SIG-M5 treated with dmso at 0.1 percent for 504 hours (cell line): ENCODE measurements around the gene KRT26.
A peak's percentile ranks its signal among the peaks of the same experiment; 100 is the strongest.
"Not testable (repeated sequence)": the region's sequence is repeated elsewhere in the genome, so short reads cannot be mapped to it uniquely, and the experiment has no call there.

Experiments used
- DNase-seq: peaks from one replicate; lab custom pipeline; 2025; ENCODE audit not compliant: unreplicated experiment; lab: John Stamatoyannopoulos, UW

The KRT26 gene, protein sequence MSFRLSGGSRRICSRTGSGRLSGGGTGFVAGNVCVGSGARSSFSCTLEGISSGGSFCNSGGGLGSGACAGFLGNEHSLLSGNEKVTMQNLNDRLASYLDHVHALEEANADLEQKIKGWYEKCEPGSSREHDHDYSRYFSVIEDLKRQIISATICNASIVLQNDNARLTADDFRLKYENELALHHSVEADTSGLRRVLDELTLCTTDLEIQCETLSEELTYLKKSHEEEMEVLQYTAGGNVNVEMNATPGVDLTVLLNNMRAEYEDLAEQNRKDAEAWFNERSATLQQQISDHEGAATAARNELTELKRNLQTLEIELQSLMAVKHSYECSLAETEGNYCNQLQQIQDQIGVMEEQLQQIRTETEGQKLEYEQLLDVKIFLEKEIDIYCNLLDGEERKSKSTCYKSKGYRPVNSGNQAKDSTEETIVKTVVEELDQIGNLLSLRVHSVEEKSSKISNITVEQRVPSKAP

GRCh38 chr17:40772101-40772500 lies at the start of gene KRT26:
TSS of gene KRT26 (minus strand) at chr17:40772201. CDS start at chr17:40772113, 88 bp downstream.
- DNase-seq, result no peak

- DNase-seq, result no peak
These were observed 49.5 kb upstream of the KRT26 start for GRCh38 chr17:40821536-40821935.

GRCh38 chr17:40820228-40820838 lies 48.3 kb upstream of the KRT26 start:
- no peak for DNase-seq

DNA sequence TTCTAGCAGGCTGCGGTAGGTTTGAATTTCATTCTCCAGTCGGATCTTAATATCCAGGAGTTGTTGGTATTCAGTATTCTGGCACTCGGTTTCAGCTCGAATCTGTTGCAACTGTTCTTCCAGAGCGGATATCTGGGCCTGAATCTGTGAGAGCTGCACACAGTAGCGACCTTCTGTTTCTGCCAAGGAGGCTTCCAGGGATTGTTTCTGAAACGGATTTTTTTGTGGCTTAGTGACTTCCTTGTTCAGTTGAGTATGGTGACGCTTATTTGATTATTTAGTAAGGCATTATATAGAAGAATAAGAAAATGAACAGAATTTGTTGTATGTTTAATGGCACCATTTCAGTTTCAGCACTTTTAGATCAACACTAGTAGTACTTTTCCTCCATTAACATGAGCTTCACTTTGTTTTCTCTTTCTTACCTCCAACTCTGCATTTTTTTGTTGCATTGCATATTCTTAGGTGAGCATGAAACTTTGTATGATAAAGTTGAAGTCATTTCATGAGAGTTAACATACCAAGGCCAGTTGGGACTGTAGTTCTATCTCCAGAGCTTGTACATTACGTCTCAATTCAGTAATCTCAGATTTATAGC lies 47.6 kb upstream of the KRT26 start:
- DNase-seq, result no peak

DNA sequence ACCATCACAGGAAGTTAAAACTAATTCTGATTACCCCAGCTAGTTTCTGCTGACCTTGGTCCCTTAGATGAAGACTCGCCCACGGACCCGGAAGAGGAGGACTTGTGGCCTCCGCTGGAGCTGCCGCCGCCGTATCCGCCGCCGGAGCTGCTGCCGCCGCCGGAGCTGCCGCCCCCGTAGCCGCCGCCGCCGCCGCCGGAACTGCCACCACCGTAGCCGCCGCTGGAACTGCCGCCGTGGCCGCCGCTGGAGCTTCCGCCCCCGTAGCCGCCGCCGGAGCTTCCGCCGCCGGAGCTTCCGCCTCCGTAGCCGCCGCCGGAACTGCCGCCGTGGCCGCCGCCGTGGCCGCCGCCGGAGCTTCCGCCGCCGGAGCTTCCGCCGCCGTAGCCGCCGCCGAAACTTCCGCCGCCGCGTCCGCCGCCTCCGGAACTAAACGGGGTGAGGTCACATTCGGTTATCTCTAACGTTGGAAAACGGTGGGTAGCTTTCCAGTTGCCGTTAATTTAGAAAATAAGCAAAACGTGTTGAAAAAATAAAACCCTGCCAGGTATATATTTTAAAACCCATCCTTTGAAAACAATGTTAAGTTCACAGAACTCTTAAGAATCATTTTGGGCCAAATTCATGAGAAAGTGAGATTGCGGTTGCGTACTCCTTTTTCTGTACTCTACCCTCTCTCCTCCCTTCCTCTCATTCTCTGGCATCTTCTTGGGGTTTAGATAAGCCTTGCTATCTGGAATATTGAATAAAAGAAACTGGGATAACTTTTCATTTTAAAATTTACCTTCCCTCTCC lies 46.9 kb upstream of the KRT26 start:
- DNase-seq, result peak; percentile 68

DNA sequence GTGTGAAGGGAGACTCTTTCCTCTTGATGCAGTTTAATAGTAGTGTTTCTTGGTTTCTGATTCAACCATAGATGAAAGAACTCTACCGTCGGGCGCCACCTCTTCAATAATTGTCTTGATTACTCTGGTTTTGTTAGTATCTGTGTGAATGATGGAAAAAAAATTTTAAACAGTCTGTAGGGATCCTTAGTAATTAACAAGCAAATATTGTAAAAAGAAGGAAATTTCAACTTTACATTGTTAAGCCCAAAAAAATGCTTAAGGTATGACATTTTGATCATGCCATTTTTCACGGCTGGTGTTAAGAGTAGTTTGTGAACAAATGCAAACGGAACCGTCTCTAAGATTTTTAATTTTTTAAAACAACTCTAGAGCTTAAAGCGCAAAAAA lies 46.3 kb upstream of the KRT26 start:
- DNase-seq, result no peak

- DNase-seq, result no peak
These were observed 45.2 kb upstream of the KRT26 start for GRCh38 chr17:40817103-40817682.

- DNase-seq, result no peak
These were observed 44.6 kb upstream of the KRT26 start for GRCh38 chr17:40816569-40816968.

- no peak for DNase-seq
These were observed 43.4 kb upstream of the KRT26 start for GRCh38 chr17:40815381-40815780.

DNA sequence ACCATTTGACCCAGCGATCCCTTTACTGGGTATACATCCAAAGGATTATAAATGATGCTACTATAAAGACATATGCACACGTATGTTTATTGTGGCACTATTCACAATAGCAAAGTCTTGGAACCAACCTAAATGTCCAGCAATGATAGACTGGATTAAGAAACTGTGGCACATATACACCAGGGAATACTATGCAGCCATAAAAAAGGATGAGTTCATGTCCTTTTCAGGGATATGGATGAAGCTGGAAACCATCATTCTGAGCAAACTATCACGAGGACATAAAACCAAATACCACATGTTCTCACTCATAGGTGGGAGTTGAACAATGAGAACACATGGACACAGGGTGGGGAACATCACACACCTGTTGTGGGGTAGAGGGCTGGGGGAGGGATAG lies 42.7 kb upstream of the KRT26 start:
- DNase-seq, result not testable (repeated sequence)

GRCh38 chr17:40813804-40814203 lies 41.8 kb upstream of the KRT26 start:
- DNase-seq, result no peak

DNA sequence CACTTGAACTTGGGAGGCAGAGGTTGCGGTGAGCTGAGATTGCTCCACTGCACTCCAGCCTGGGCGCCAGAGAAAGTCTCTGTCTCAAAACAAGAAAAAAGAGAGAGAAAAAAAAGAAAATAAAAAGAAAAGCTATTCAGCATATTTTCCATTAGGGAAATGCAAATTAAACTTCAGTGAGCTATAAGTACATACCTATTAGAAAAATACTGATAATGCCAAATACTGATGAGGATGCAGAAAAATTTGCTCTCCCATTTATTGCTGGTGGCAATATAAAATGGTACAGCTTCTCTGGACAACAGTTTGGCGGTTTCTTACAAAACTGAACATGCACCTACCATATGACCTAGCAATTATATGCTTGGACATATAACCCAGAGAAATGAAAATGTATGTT lies 40.6 kb upstream of the KRT26 start:
- DNase-seq, result no peak

DNA sequence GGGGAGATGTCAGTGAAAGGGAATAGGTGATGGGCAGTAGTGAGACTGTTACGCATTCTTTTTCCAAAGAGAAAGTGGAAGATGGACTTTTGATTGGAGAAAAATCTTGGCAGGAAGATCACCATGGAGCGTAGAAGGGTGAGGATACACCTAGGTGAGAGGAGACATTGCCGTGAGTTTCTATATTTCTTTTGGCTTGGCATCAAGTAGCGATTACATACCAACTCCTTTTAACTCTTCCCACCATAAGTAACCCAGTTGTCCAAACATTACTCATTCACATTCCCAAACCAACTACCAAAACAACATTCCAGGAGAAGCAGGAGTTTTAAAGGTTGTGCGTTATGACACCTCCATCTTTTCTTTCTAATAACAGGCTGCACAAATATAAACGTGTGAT lies 38.5 kb upstream of the KRT26 start:
- peak; percentile 100 for DNase-seq

DNA sequence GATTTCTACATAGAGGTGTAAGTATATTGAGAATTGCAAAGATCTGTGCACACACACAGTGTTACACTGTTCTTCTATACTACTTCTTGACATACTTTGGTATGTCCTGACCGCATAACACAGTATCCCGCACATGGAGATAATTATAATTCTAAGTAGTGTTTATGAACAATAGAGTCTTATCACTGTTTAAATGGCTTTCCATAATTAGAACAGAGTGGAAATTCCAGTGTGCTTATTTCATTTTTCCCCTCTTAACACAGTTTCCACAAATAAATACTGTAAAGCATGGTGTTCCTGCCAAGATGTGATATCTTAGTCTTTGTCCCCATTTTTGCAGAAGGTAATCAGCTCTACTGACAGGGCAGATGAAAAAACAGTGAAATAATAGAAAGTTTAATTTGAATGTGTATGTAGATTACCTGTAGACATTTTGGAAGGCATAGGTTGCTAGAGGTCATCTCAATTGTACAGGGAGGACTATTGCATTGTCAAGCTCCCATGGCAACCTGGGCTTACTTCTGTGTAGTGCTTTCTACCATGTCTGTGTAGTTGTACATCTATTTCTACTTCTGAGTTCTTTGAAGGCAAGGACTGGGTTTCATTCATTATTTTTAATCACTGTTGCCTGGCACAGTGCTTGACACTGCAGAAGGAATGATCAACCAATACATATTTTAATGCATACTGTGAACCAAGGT lies 37.9 kb upstream of the KRT26 start:
- no peak for DNase-seq

DNA sequence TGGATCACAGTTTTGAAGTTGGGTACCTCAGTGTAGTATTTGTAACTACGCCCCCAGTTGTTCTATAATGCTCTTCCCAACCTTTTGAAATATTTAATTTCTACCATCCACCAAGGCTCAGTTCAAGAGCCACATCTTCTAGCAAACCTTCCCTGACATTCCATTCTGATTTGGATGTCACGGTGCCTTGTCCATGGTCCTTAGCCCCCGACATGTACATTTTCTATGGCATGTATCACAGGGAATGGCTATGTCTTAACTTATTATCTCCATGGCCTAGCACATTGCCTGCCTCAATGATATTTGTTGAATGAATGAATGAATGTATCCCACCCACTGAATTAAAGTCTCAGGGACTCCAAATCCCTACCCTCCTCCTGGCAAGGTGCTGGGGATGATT lies 34.1 kb upstream of the KRT26 start:
- no peak for DNase-seq

DNA sequence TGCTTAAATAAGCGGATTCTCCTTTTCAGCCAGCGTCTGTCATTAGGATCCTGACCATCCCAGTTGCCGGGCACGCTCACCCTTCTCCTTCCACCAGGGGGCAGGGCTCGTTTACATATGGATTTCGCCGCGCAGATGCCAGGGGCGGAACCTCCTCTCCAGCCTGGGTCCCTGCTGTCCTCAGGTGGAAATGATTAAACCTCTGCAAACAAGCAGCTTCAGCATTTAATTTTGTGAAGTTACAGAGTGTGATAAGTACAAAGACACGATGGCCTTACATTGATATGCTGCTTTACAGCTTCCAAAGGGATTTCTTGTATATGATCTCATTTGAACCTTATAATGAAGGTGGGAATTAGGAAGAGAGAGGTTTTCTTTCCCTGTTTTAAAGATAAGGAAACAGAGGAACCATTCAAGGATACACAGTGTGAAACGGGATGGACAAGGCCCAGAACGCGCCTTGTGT lies 31.6 kb upstream of the KRT26 start:
- peak; percentile 68 for DNase-seq

- DNase-seq, result no peak
These were observed 29.2 kb upstream of the KRT26 start for GRCh38 chr17:40801157-40801556.

- DNase-seq, result no peak
These were observed 28.4 kb upstream of the KRT26 start for GRCh38 chr17:40800381-40800780.

GRCh38 chr17:40799859-40800258 lies 27.9 kb upstream of the KRT26 start, which contains the start of gene KRT28:
TSS of gene KRT28 (minus strand) at chr17:40799959. CDS start at chr17:40799893, 66 bp downstream.
- DNase-seq, result no peak

GRCh38 chr17:40796846-40797245 lies 24.8 kb upstream of the KRT26 start:
- DNase-seq, result no peak
